ENCODE data around the gene FRYL. TPM values are rescaled to one million over a fixed set of nuclear protein-coding genes. Genes with fewer than 3 reads are reported as not detected.
"Not testable (repeated sequence)": the region's sequence is repeated elsewhere in the genome, so short reads cannot be mapped to it uniquely, and the experiment has no call there.

Gene FRYL
- total and polyA plus RNA-seq, 2 experiments from 2014 or later = 15.7 to 82.3 TPM

DNA sequence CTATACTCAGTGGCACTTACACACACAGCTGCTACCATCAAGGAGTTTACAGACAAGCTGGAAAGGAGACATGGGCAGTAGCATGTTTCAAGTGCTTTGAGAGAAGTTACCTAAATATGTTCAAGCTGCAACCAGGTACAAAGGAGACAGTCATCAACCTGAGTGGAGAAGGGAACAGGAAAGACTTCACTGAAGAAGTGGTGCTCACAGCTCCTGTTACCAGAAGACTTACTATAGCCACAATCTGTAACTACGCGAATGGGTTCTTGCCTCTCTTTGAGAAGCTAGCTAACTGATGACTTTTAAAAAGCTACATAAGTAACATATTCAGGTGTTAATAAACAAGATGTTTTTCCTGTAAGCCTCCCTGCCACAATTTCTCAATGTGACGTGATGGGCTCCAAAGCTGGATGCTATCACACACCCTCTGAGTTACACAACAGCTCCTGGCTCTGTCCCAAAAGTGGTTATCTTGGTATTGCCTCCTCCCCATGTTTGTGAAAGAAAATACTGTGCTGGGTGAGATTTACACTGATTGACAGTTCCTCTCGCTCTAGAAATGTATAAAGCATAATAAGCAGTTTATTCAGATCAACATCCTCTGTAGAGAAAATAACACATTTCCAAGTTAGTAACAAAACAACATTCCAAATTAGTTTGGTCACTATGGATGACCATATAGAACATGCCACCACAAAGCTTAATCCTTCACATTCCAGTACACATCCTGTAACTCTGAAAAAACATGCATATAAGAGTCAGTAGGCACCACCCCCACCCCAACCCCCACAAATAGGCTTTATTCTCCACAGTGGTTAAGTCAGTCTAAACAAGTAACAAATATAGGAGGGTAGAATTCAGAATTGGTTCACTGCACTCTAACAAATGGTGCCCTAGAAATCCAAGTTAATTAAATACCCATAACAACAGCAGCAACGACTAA, 81.8 kb downstream of the FRYL start:
- Histone ChIP-seq H3K9me2 (replicated peaks; ENCODE audit: insufficient read depth) (no peaks in the 10 kb centered on the region), H3K4me1 (ENCODE audit: insufficient read depth) (peaks cover 27% of the 10 kb centered on the region), H3K9me3 (ENCODE audit: low read depth) (no peaks in the 10 kb centered on the region), H2AFZ (no peak overlapping the region), H3K79me2 (peaks cover 66% of the 10 kb centered on the region), H3K27me3 (no peaks in the 10 kb centered on the region), H3K36me3 (replicated peaks; ENCODE audit: insufficient read depth, low read depth) (no peaks in the 10 kb centered on the region), H3K27ac (peak overlapping the region; percentile 89), H3K4me3 (no peak overlapping the region), H4K20me1 (ENCODE audit: insufficient read depth, poor library complexity, severe bottlenecking) (no peaks in the 10 kb centered on the region), H3K4me2 (peak overlapping the region; percentile 15)
- TF ChIP-seq, protein P1, sequence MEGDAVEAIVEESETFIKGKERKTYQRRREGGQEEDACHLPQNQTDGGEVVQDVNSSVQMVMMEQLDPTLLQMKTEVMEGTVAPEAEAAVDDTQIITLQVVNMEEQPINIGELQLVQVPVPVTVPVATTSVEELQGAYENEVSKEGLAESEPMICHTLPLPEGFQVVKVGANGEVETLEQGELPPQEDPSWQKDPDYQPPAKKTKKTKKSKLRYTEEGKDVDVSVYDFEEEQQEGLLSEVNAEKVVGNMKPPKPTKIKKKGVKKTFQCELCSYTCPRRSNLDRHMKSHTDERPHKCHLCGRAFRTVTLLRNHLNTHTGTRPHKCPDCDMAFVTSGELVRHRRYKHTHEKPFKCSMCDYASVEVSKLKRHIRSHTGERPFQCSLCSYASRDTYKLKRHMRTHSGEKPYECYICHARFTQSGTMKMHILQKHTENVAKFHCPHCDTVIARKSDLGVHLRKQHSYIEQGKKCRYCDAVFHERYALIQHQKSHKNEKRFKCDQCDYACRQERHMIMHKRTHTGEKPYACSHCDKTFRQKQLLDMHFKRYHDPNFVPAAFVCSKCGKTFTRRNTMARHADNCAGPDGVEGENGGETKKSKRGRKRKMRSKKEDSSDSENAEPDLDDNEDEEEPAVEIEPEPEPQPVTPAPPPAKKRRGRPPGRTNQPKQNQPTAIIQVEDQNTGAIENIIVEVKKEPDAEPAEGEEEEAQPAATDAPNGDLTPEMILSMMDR (IDR thresholded peaks at IDR 0.05; ENCODE audit: poor library complexity) = no peak
- no peak for TF ChIP-seq EZH2 (IDR thresholded peaks at IDR 0.05; ENCODE audit: borderline replicate concordance)
- no peak for TF ChIP-seq EZH2phosphoT487 (IDR thresholded peaks at IDR 0.05; ENCODE audit: low read depth, severe bottlenecking, unreplicated experiment)
- DNase-seq (ENCODE audit: low spot score) = peak; percentile 76
- 75% methylated on average over 5 of the region's 5 CpGs for WGBS (ENCODE audit: low lambda C conversion rate, missing lambda C conversion rate)

DNA sequence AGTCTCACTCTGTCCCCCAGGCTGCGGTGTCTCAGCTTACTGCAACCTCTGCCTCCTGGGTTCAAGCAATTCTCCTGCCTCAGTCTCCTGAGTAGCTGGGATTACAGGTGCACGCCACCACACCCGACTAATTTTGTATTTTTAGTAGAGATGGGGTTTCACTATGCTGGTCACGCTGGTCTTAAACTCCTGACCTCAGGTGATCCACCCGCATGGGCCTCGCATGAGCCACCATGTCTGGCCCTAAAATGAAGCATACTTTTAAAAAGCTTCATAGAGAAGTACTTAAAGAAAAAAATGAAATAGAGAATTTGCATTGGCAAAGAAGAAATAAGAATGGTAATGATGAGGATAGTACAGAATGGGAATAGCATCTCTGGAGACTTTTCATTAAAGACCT, 82.6 kb downstream of the FRYL start:
- not testable (repeated sequence) for H3K4me3 ChIP-seq

DNA sequence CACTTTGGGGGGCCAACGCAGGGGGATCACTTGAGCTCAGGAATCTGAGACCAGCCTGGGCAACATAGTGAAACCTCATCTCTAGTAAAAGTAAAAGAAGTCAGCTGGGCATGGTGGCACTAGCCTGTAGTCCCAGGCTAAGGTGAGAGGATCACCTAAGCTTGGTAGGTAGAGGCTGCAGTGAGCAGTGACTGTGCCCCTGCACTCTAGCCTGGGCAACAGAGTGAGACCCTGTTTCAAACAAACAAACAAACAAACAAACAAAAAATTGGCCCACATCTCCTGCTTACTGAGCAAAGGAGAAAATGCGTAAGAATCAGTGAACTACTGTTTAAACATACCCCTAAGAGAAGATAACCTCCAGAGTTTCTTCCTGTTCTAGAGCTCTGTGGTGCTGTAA, 85.3 kb downstream of the FRYL start:
- Histone ChIP-seq H3K9me3 (ENCODE audit: low read depth) (no peaks in the 10 kb centered on the region), H2AFZ (no peak overlapping the region), H3K27me3 (no peaks in the 10 kb centered on the region), H3K4me1 (ENCODE audit: insufficient read depth) (peaks cover 25% of the 10 kb centered on the region), H3K79me2 (peaks cover 84% of the 10 kb centered on the region), H4K20me1 (ENCODE audit: insufficient read depth, poor library complexity, severe bottlenecking) (no peaks in the 10 kb centered on the region), H3K4me3 (no peak overlapping the region), H3K4me2 (no peak overlapping the region), H3K36me3 (replicated peaks; ENCODE audit: insufficient read depth, low read depth) (no peaks in the 10 kb centered on the region), H3K9me2 (replicated peaks; ENCODE audit: insufficient read depth) (no peaks in the 10 kb centered on the region), H3K27ac (no peak overlapping the region)
- TF ChIP-seq EZH2phosphoT487 (IDR thresholded peaks at IDR 0.05; ENCODE audit: low read depth, severe bottlenecking, unreplicated experiment) (no peak), EZH2 (IDR thresholded peaks at IDR 0.05; ENCODE audit: borderline replicate concordance) (no peak)
- TF ChIP-seq, protein P1 (IDR thresholded peaks at IDR 0.05; ENCODE audit: poor library complexity) = no peak
- 48% methylated on average over 2 of the region's 2 CpGs for WGBS (ENCODE audit: low lambda C conversion rate, missing lambda C conversion rate)
- DNase-seq (ENCODE audit: low spot score) = no peak

More for the DNA sequence above, 82.6 kb downstream of the FRYL start:
- H4K20me1 ChIP-seq (ENCODE audit: insufficient read depth, poor library complexity, severe bottlenecking); H3K9me2 ChIP-seq (replicated peaks; ENCODE audit: insufficient read depth); H3K4me2 ChIP-seq; H2AFZ ChIP-seq; DNase-seq (ENCODE audit: low spot score); H3K27me3 ChIP-seq; H3K36me3 ChIP-seq (replicated peaks; ENCODE audit: insufficient read depth, low read depth); H3K9me3 ChIP-seq (ENCODE audit: low read depth): not testable (repeated sequence)
- 98% methylated on average over 6 of the region's 6 CpGs for WGBS (ENCODE audit: low lambda C conversion rate, missing lambda C conversion rate)
- H3K79me2 ChIP-seq = peaks cover 74% of the 10 kb centered on the region
- peak overlapping the region; percentile 89 for H3K27ac ChIP-seq
- H3K4me1 ChIP-seq (ENCODE audit: insufficient read depth) = peaks cover 27% of the 10 kb centered on the region

DNA sequence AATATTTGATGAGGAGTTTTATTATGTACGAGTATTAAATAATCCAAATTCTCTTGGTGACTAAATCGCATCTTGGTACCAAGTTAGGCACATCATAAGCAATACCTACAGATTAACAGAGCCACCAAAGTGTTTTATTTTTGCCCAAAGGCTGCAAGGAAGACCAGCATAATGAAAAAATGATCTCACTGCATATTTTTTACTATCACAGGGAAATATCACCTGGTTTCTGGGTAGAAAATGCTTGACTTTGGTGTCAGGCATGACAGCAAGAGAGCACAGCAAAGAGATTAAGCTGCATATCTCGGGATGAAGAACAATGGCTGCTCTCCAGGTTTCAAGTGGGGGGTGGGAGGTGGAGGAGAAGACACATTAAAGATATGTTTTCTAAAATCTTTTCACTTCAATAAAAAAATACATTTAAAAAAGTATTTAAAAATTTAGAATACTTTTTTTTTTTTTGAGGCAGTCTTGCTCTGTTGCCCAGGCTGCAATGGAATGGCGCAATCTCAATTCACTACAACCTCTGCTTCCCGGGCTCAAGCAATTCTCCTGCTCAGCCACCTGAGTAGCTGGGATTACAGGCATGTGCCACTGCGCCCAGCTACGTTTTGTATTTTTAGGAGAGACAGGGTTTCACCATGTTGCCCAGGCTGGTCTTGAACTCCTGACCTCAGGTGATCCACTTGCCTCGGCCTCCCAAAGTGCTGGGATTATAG, 86.1 kb downstream of the FRYL start:
- H3K27ac ChIP-seq = no peak overlapping the region
- H3K4me3 ChIP-seq = no peak overlapping the region
- no peaks in the 10 kb centered on the region for H3K9me3 ChIP-seq (ENCODE audit: low read depth)
- H3K4me1 ChIP-seq (ENCODE audit: insufficient read depth) = peaks cover 18% of the 10 kb centered on the region
- H3K79me2 ChIP-seq = peaks cover 88% of the 10 kb centered on the region
- no peaks in the 10 kb centered on the region for H3K9me2 ChIP-seq (replicated peaks; ENCODE audit: insufficient read depth)
- no peaks in the 10 kb centered on the region for H3K36me3 ChIP-seq (replicated peaks; ENCODE audit: insufficient read depth, low read depth)
- H4K20me1 ChIP-seq (ENCODE audit: insufficient read depth, poor library complexity, severe bottlenecking) = no peaks in the 10 kb centered on the region
- no peaks in the 10 kb centered on the region for H3K27me3 ChIP-seq
- 92% methylated on average over 8 of the region's 8 CpGs for WGBS (ENCODE audit: low lambda C conversion rate, missing lambda C conversion rate)
- H3K4me2 ChIP-seq = no peak overlapping the region
- TF ChIP-seq EZH2phosphoT487 (IDR thresholded peaks at IDR 0.05; ENCODE audit: low read depth, severe bottlenecking, unreplicated experiment) = no peak
- TF ChIP-seq EZH2 (IDR thresholded peaks at IDR 0.05; ENCODE audit: borderline replicate concordance) = no peak
- TF ChIP-seq, protein P1 (IDR thresholded peaks at IDR 0.05; ENCODE audit: poor library complexity) = no peak
- H2AFZ ChIP-seq = no peak overlapping the region
- DNase-seq (ENCODE audit: low spot score) = no peak

Measured in hepatocyte (in vitro differentiated cells).